ENCODE data around the gene WDR62. TPM values are rescaled to one million over a fixed set of nuclear protein-coding genes. Genes with fewer than 3 reads are reported as not detected.

WDR62 gene
- polyA plus RNA-seq, 1 donor: 3.1 TPM

GRCh38 chr19:36142496-36142895 lies 87.8 kb downstream of the WDR62 start:
- no peak for DNase-seq

- no peak for DNase-seq
These were observed 89.9 kb downstream of the WDR62 start for GRCh38 chr19:36144624-36145023.

GRCh38 chr19:36149673-36150406 lies 95.1 kb downstream of the WDR62 start:
- DNase-seq: no peak

GRCh38 chr19:36150586-36150985 lies 95.9 kb downstream of the WDR62 start:
- no peak for DNase-seq

- peak; percentile 70 for DNase-seq
These were observed 96.7 kb downstream of the WDR62 start for GRCh38 chr19:36151144-36152018.

GRCh38 chr19:36152019-36152351 lies 97.3 kb downstream of the WDR62 start:
- DNase-seq: no peak

- DNase-seq: peak; percentile 82
These were observed 97.8 kb downstream of the WDR62 start, which contains the start of gene COX7A1 for GRCh38 chr19:36152352-36153091. COX7A1 (minus strand) TSS chr19:36152447; CDS start chr19:36152407, 40 bp downstream.

GRCh38 chr19:36153126-36153525 lies 98.4 kb downstream of the WDR62 start:
- no peak for DNase-seq

Other genes starting within 250 kb of the WDR62 start
- gene PRODH2, start 242.1 kb upstream of the WDR62 start, polyA plus RNA-seq (ENCODE audit: insufficient read length): 0.12 TPM
- 0.71 TPM for gene NPHS1, start 202.4 kb upstream of the WDR62 start, polyA plus RNA-seq (ENCODE audit: insufficient read length)
- 0.31 TPM for gene KIRREL2, start 198.0 kb upstream of the WDR62 start, polyA plus RNA-seq (ENCODE audit: insufficient read length)
- 6.2 TPM for gene APLP1, start 186.3 kb upstream of the WDR62 start, polyA plus RNA-seq (ENCODE audit: insufficient read length)
- gene NFKBID, start 154.4 kb upstream of the WDR62 start, polyA plus RNA-seq (ENCODE audit: insufficient read length): 2.1 TPM
- 8.3 TPM for gene HCST, start 152.4 kb upstream of the WDR62 start, polyA plus RNA-seq (ENCODE audit: insufficient read length)
- gene TYROBP, start 146.6 kb upstream of the WDR62 start, polyA plus RNA-seq (ENCODE audit: insufficient read length): 25.8 TPM
- gene LRFN3, start 118.5 kb upstream of the WDR62 start, polyA plus RNA-seq (ENCODE audit: insufficient read length): 8.6 TPM
- 15.9 TPM for gene SDHAF1, start 59.7 kb upstream of the WDR62 start, polyA plus RNA-seq (ENCODE audit: insufficient read length)
- gene SYNE4, start 46.1 kb upstream of the WDR62 start, polyA plus RNA-seq (ENCODE audit: insufficient read length): 0.27 TPM
- gene ALKBH6, start 40.7 kb upstream of the WDR62 start, polyA plus RNA-seq (ENCODE audit: insufficient read length): 10.9 TPM
- gene CLIP3, start 22.0 kb upstream of the WDR62 start, polyA plus RNA-seq (ENCODE audit: insufficient read length): 19.3 TPM
- 11.2 TPM for gene THAP8, start 612 bp upstream of the WDR62 start, polyA plus RNA-seq (ENCODE audit: insufficient read length)
- not detected for gene OVOL3, start 56.2 kb downstream of the WDR62 start, polyA plus RNA-seq (ENCODE audit: insufficient read length)
- gene POLR2I, start 60.0 kb downstream of the WDR62 start, polyA plus RNA-seq (ENCODE audit: insufficient read length): 55.2 TPM
- 93.2 TPM for gene TBCB, start 60.6 kb downstream of the WDR62 start, polyA plus RNA-seq (ENCODE audit: insufficient read length)
- gene CAPNS1, start 85.2 kb downstream of the WDR62 start, polyA plus RNA-seq (ENCODE audit: insufficient read length): 542 TPM
- gene COX7A1, start 97.5 kb downstream of the WDR62 start, polyA plus RNA-seq (ENCODE audit: insufficient read length): 221 TPM
- gene ZNF565, start 159.8 kb downstream of the WDR62 start, polyA plus RNA-seq (ENCODE audit: insufficient read length): 6.7 TPM
- 58.6 TPM for gene ZNF146, start 160.2 kb downstream of the WDR62 start, polyA plus RNA-seq (ENCODE audit: insufficient read length)